Urinary bladder (tissue), 4 donors: ENCODE results near the gene RABGAP1L. TPM values are rescaled to one million over a fixed set of nuclear protein-coding genes. Genes with fewer than 3 reads are reported as not detected.
"Not testable (repeated sequence)": the region's sequence is repeated elsewhere in the genome, so short reads cannot be mapped to it uniquely, and the experiment has no call there.

ENCODE experiments used
- DNase-seq: peaks from one replicate; pipeline ENCODE4 v3.0.0-alpha.2; 2015; ENCODE audit errors: extremely low spot score
- H3K27ac ChIP-seq: one replicate; pipeline ENCODE4 v1.5.1; 2013; ENCODE audit warnings: low read depth, mild to moderate bottlenecking, moderate library complexity
- H3K36me3 ChIP-seq: one replicate; pipeline ENCODE4 v1.6.1; 2013; ENCODE audit warnings: mild to moderate bottlenecking, moderate library complexity; ENCODE audit not compliant: insufficient read depth
- H3K4me1 ChIP-seq: one replicate; pipeline ENCODE4 v1.6.1; 2013; ENCODE audit warnings: mild to moderate bottlenecking, moderate library complexity; ENCODE audit not compliant: insufficient read depth
- H3K4me3 ChIP-seq: one replicate; pipeline ENCODE4 v1.5.1; 2013; ENCODE audit warnings: low read depth, low read length
- WGBS: extraction: QIAGEN DNeasy Blood & Tissue Kit; methylation state at CpG from one replicate; pipeline ENCODE4 v1.1.7; 2013; 5-methylcytosine and 5-hydroxymethylcytosine counted together
- polyA plus RNA-seq: library from polyadenylated mRNA; stranded (reverse); fragments of 200-250 nt; gene quantifications from one replicate; pipeline ENCODE4 v1.2.3, GENCODE V29; 2013
- total RNA-seq: library from RNA; depleted of rRNA; stranded (reverse); fragments of >200 nt; gene quantifications from one replicate; pipeline ENCODE4 v1.2.3, GENCODE V29; 2014
- donor health status: healthy with polysubstance abuse.
- donor health status: healthy.

RABGAP1L gene
- total and polyA plus RNA-seq, 2 donors, result 14.5 to 102 TPM

DNA sequence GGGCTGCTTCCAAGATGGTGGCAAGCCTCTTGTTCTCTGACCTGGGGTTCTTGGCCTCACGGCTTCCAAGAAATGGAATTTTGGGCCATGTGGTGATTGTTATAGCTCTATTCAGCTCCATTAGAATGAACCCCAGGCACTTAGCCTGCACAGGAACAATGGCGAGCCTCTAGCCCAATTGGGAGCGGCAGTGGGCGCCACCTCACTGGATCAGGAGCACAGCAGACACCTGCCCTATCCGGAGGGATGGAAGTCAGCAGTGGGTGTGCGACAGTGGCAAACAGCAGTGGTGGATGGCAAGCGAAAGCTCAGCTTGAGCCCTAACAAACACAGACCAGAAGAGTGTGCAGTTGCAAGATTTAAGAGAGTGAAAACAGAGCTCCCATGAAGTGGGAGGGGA lies 519.3 kb downstream of the RABGAP1L start:
- no peak overlapping the region for H3K27ac ChIP-seq
- 97% methylated on average over 7 of the region's 7 CpGs for WGBS

DNA sequence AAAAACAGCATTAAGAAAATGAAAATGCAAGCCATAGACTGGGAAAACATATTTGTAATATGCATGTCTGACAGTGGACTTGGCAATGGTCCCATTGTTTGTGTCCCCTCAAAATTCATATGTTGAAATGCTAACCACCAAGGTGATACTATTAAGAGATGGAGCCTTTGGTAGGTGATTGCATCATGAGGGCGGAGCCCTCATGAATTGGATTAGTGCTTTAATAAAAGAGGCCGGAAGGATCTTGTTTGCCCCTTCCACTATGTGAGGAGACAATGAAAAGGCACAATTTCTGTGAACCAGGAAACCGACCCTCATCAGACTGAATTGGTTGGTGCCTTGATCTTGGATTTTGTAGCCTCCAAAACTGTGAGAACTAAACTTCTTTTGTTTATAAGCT lies 520.8 kb downstream of the RABGAP1L start:
- no peaks in the 10 kb centered on the region for H3K4me1 ChIP-seq
- H3K27ac ChIP-seq, result no peak overlapping the region
- no peaks in the 10 kb centered on the region for H3K36me3 ChIP-seq
- H3K4me3 ChIP-seq, result no peak overlapping the region
- 79% methylated on average over 3 of the region's 3 CpGs for WGBS
- no peak for DNase-seq

More for the DNA sequence above, 519.3 kb downstream of the RABGAP1L start:
- no peak for DNase-seq
- H3K36me3 ChIP-seq, result no peaks in the 10 kb centered on the region
- no peak overlapping the region for H3K4me3 ChIP-seq
- no peaks in the 10 kb centered on the region for H3K4me1 ChIP-seq

DNA sequence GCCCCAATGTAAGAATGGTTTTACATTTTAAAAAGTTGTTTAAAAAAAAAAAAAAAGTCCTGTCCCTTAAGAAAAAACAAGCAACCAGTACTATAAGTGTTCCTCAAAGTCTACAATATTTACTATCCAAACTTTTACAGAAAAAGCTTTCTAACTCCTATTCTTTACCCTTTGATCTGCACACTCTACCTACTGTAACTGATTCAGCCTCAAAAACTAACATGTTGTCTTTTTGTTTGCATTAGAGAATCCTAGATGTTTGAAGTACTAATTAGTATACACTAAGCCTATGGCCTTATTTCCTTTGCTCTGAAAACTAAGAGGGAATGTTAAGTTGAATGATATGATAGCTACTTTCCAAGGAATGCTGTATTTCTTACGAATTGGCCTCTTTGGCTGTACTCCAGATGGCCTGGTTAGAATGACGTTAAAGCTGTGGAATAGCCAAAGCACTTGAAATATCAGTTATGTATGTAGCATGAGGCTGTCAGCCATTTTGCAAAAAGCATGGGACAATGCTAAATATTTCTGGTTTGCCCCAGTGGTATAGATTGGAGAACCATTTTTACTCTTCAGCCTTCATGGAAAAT lies 523.2 kb downstream of the RABGAP1L start:
- Histone ChIP-seq H3K27ac (no peak overlapping the region), H3K4me3 (no peak overlapping the region), H3K36me3 (no peaks in the 10 kb centered on the region), H3K4me1 (no peaks in the 10 kb centered on the region)
- WGBS, result 29% methylated on average over 2 of the region's 2 CpGs
- DNase-seq, result no peak

DNA sequence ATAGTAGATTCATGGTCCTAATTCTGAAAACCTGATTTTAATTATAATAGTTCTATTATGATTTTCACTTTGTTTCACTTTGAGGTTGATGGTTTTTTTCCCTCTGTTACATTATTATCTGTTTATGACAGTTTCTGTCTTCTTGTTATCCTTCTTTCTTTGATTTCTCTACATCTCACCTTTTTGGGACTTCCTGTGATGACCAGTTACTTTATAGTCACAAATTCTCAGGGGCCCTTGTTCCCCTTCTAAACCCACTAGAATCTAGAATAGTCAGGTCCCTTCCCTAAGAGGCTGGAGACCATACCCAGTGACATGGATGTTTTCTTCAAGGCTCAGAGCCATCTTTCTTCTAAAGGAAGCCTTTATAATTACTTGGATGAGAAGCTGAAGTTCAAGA lies 526.9 kb downstream of the RABGAP1L start:
- H3K27ac ChIP-seq, result no peak overlapping the region
- H3K4me3 ChIP-seq, result no peak overlapping the region
- H3K36me3 ChIP-seq, result no peaks in the 10 kb centered on the region
- no peaks in the 10 kb centered on the region for H3K4me1 ChIP-seq
- no peak for DNase-seq

DNA sequence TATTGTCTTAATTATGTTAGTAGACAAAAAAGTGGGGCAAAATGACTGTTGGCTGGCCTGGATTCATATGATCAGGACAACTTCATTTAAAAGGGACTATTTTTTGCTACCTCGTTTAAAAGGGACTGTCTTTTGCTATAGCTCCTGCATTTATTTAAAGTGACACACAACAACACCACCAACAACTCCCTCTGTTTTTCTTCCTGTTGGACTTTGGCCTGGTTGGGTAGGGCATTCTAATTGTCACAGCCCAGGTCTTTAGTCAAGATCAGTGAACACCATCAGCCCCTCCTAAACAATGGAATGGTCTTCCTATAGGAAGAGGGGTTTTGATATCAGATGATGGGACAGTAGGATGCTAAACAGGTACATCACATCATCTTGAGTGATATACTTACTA lies 530.2 kb downstream of the RABGAP1L start:
- H3K27ac ChIP-seq, result no peak overlapping the region
- H3K4me1 ChIP-seq, result no peaks in the 10 kb centered on the region
- H3K4me3 ChIP-seq, result no peak overlapping the region
- no peaks in the 10 kb centered on the region for H3K36me3 ChIP-seq
- no peak for DNase-seq
- 81% methylated on average over 1 of the region's 1 CpG for WGBS

DNA sequence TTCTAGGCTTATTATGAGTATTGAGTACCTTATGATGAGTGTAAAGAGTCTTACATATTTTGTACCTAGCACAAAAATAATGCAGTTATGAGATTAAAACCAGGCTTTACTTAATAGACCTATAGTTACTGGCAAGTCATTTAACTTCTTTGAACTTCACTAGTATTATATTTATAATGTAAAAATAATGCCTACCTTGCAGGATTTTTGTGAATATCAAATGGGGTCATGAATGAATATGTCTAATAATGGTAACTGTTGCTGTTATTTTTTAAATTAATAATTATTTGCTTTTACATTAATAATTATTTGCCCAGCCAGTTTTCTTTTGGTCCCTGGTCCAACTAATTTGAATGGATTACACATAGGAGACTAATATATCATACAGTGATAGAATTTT lies 530.9 kb downstream of the RABGAP1L start:
- Histone ChIP-seq H3K4me1 (no peaks in the 10 kb centered on the region), H3K27ac (no peak overlapping the region), H3K36me3 (no peaks in the 10 kb centered on the region), H3K4me3 (no peak overlapping the region)
- no peak for DNase-seq

DNA sequence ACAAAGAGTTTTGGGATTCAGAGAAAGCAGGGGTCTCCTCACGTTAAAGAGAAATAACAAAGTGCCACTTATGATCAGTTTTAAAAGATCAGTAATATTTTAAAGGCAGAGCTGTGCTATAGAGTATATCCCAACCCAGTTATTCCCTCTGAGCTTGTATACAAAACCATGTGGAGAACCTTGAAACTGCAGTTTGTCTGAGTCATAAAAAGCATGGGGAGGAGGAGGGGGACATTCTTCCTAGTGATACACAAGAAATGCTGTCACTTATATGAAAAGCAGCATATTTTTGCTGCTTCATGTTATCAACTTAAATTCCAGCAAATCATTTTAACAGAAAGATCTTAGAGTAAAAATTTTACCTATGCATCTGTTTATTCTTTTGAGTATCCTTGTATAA lies 533.0 kb downstream of the RABGAP1L start:
- Histone ChIP-seq H3K4me1 (no peaks in the 10 kb centered on the region), H3K4me3 (no peak overlapping the region), H3K36me3 (no peaks in the 10 kb centered on the region), H3K27ac (no peak overlapping the region)
- no peak for DNase-seq
- WGBS, result 86% methylated on average over 1 of the region's 1 CpG

DNA sequence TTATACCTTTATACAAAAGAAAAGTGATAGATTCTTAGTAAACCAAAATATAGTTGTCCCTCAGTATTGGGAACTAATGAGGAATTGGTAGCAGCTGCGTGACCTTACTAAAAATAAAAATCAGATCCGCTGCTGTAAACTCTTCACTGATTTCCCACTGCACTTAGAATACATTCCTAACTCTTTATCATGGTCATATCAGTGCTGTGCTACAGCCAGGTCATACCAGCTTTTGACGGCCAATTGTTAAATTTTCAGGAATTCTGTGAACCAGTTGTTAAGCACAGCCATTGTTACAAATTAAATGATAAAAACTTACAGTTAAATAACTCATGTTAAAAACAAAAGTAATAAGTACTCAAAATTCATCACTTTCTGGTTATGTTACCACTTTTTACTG lies 533.8 kb downstream of the RABGAP1L start:
- Histone ChIP-seq H3K36me3 (no peaks in the 10 kb centered on the region), H3K27ac (no peak overlapping the region), H3K4me1 (no peaks in the 10 kb centered on the region), H3K4me3 (no peak overlapping the region)
- 50% methylated on average over 3 of the region's 3 CpGs for WGBS
- DNase-seq, result no peak

DNA sequence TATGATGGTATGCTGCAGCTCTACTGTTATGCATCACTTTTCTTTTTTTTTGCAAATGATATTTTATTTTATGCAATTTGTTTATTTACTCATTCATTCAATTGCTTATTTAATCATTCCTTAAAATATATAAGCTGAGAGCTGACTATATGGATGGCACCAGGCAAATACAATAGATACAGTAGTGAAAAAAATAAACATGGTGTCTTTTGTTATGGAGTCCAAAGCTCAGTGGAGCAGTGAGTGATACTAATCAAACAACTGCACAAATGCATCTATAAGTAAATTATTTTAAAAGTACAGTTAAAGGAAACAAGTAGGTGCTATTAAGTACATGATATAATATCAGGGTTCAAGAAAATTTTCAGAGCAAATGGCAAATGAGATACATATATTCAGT lies 534.2 kb downstream of the RABGAP1L start:
- H3K4me1 ChIP-seq, H3K36me3 ChIP-seq, H3K4me3 ChIP-seq, DNase-seq, H3K27ac ChIP-seq: not testable (repeated sequence)

DNA sequence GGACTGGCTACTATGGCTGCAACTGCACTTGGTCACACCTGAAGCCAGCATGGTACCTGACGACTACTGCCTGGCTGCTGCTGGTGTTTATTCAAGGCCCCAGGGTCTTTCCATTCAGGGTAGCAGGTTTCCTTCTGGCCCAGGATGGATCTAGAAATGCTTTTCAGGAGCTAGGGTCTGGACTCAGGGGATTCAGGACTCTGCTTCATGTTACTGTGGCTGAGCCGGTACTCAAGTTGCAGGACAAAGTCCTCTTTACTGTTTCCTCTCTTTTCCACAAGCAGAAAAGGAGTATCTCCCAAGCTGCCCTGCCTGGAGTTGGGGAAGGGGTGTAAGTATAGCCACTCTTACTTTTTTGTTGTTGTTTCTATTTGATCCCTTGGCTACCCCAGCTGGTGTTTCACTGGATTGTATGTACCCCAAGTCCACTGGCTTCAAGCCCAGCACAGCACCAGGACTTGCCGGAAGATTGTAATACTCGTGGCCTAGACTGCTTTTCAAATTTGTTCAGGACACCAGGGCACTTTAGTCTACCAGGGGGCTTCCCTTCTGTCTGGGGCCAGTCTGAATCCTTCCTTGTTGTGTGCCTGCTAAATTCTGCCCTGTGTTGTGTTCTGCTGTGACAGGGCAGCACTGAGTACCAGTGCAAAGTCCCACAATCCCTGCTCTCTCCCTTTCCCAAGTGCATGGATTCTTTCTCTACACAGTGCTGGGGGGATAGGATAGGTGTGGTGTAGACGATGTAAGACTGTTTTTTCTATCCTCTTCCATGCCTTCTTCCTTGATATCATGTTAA lies 536.9 kb downstream of the RABGAP1L start:
- H3K4me1 ChIP-seq, result no peaks in the 10 kb centered on the region
- H3K36me3 ChIP-seq, result no peaks in the 10 kb centered on the region
- no peak overlapping the region for H3K27ac ChIP-seq
- WGBS, result 89% methylated on average over 5 of the region's 5 CpGs
- no peak for DNase-seq
- H3K4me3 ChIP-seq, result no peak overlapping the region

DNA sequence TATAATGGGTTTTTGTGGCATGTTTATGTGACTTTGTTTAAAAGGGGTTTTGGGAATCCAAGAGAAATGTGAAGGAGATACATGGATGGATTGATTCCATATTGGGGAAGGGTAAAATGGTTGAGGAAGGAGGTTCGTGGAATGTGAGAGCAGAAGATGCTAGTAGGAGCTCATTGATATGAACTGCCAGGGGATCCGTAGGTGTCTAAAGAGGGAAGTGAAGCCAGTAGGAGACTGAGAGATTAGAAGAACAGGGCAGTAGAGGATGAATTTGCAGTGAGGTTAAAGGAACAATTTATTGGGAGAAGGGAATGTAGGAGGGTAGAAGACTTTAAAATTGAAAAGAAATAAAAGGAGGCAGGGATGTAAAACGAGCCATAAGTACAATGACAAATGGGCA lies 541.0 kb downstream of the RABGAP1L start:
- H3K27ac ChIP-seq, result no peak overlapping the region
- 80% methylated on average over 3 of the region's 3 CpGs for WGBS

DNA sequence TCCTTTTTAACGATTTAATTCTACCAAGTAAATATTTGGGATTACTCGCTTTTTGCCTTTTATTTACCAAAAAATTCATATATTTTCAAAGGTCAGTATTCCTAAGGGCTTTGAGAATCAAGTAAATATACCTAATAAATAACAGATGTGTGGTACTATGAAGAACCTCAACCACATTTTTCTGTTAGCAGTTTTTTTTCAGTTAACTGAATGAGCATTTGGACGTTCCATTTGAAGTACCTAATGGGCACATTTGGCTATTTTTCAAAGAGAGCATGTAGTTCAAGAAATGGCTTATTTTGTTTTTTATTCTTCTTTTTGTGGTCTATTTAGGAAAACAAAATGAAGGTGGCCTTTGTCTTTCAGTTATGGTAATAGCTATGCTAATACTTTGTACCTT lies 541.5 kb downstream of the RABGAP1L start:
- no peak overlapping the region for H3K27ac ChIP-seq
- H3K4me1 ChIP-seq, result no peaks in the 10 kb centered on the region
- DNase-seq, result no peak
- 80% methylated on average over 3 of the region's 3 CpGs for WGBS
- H3K36me3 ChIP-seq, result no peaks in the 10 kb centered on the region
- H3K4me3 ChIP-seq, result no peak overlapping the region

More for the DNA sequence above, 541.0 kb downstream of the RABGAP1L start:
- H3K36me3 ChIP-seq, result no peaks in the 10 kb centered on the region
- DNase-seq, result no peak
- no peak overlapping the region for H3K4me3 ChIP-seq
- no peaks in the 10 kb centered on the region for H3K4me1 ChIP-seq

DNA sequence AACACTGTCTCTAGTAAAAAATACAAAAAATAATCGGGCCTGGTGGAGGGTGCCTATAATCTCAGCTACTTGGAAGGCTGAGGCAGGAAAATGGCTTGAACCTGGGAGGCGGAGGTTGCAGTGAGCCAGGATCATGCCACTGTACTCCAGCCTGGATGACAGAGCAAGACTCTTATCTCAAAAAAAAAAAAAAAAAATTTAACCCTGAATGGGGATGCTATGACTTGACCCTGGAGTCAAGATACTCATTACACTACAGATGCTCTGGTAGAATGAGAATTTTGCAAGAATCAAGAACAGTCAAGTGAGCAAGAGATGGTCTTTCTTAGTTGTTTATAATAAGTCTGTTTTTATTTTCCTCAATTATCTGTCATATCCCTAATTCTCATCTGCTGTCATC lies 542.2 kb downstream of the RABGAP1L start:
- Histone ChIP-seq H3K36me3 (no peaks in the 10 kb centered on the region), H3K4me3 (no peak overlapping the region), H3K27ac (no peak overlapping the region), H3K4me1 (no peaks in the 10 kb centered on the region)
- DNase-seq, result no peak
- WGBS, result 91% methylated on average over 2 of the region's 2 CpGs

DNA sequence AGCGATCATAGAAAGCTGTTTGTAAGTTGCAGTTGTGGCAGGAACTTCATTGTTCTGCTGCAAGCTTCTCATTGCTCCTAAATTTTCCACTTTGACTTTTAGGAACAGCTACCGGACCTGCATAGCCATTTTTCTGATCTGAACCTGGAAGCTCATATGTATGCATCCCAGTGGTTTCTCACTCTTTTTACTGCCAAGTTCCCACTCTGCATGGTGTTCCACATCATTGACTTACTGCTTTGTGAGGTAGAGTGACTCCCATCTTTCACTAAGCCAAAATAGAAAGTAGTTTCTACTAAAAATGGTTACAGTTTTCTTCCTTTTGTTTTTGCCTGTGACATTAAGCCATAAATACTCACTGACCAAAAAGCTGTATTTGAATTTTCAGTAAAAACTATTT lies 542.7 kb downstream of the RABGAP1L start:
- Histone ChIP-seq H3K4me1 (no peaks in the 10 kb centered on the region), H3K4me3 (no peak overlapping the region), H3K27ac (no peak overlapping the region), H3K36me3 (no peaks in the 10 kb centered on the region)
- DNase-seq, result no peak
- 91% methylated on average over 2 of the region's 2 CpGs for WGBS
